ENCODE data around the gene SASH3.

- no peak for TF ChIP-seq CTCF (IDR thresholded peaks at IDR 0.05)
- TF ChIP-seq POLR2A (IDR thresholded peaks at IDR 0.05; ENCODE audit: low read depth), result no peak
Measured at GRCh38 chrX:129733335-129733734, 46.4 kb upstream of the SASH3 start.

Measured in esophagus muscularis mucosa (tissue), 3 donors.